CD4-positive, alpha-beta T cell treated with Interleukin-6 at 100 ng/mL for 8 hours (primary cell): ENCODE data around the gene DCHS1.

ENCODE experiments used
- DNase-seq: peaks from one replicate; pipeline ENCODE4 v3.0.0-alpha.2; 2020; ENCODE audit warnings: mixed read lengths, low spot score

Gene DCHS1

DNA sequence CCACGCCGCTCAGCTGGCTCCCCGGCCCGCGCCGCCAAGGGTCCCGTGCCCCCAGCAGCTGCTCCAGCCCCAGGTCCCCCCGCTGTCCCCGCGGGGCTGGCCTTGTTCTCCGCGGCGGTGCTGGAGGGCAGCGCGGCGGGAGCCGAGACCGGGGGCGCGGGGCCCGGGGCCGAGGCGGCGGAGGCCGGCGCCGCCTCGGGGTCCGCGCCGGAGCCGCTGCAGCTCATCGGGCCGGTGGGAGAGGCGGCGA is 43.7 kb downstream of the DCHS1 start:
- no peak for DNase-seq

DNA sequence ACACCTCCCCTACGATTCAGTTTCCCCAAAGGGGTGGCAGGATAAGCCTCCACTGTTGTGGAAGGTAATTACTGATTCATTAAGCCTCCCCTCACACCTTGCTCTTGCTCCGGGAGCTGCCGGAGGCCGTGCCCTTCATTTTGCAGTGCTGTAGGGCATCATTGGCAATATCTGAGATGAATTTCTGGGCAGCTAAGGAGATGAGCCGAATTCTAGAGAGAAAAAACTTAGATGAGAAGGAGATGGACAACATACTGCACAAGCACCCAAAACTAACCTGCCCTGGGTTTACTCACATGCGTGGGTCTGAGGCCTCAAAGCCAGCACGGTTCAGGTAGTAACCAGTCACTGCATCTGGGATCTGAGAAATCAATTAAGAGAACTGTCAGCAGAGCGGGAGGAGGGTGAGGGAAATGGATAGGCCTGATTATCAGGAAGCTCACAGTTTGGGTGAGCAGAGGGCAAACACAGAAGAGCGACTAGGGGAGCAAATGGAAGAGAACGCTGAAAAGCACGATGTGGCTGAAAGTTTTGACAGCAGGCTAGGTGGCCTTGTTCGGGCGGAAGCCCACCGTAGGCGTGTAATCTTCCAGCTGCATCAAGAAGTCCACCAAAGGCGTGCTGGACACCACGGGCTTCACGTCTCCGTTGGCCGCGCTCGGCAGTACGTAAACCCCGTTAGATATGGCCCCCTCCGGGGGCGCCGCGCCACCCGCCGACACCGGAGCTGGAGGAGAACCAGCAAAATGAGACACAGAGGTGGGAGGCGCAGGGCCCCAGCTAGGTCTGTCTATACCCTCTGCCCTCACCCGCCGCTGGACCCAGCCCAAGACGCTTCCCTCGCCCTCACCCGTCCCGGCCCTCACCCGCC is 44.3 kb downstream of the DCHS1 start:
- DNase-seq = peak; percentile 13

DNA sequence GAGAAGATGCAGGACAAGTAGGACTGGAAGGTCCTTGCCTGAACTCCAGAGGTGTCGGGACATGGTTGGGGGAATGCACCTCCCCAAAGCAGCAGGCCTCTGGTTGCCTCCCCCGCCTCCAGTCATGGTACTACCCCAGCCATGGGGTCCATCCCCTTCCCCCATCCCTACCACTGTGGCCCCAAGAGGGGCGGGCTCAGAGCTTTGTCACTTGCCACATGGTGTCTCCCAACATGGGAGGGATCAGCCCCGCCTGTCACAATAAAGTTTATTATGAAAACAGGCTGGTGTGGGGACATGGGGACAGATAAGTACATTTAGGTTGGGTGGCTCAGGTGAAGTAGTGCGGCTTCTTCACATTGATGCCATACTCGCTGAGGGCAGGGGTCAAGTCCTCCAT is 45.0 kb downstream of the DCHS1 start:
- DNase-seq = no peak

DNA sequence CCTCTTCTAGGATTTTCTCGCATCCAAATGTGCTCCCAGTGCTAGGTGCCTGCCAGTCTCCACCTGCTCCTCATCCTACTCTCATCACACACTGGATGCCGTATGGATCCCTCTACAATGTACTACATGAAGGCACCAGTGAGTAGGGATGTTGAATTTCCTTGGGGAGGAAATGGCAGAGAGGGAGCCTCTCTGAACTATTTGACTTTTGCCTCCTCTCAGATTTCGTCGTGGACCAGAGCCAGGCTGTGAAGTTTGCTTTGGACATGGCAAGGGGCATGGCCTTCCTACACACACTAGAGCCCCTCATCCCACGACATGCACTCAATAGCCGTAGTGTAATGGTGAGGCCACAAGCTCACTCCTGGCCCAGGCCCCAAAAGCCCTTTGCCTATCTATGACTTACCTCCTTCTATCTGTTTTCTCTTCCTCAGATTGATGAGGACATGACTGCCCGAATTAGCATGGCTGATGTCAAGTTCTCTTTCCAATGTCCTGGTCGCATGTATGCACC is 46.0 kb downstream of the DCHS1 start:
- DNase-seq = no peak

DNA sequence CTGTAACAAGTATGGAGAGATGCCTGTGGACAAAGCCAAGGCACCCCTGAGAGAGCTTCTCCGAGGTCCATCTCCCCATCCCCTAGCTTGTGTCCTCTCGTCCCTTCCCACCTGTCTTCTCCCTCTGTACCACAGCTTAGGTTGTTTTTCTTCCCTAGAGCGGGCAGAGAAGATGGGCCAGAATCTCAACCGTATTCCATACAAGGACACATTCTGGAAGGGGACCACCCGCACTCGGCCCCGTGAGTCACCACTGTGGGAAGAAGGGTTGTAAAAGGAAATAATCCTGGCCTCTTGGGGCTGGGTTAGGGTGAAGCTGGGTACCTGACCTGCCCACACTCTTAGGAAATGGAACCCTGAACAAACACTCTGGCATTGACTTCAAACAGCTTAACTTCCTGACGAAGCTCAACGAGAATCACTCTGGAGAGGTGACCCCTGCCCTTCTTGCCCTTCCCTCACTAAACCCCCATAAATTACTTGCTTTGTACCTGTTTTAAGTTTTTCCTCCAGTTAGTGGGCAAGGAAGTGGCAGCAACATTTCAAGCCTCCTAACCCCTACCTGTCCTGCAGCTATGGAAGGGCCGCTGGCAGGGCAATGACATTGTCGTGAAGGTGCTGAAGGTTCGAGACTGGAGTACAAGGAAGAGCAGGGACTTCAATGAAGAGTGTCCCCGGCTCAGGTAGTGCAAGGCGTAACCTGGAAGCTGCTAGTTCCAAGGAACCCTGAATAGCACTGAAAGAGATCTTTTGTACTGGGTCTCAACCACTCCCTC is 46.7 kb downstream of the DCHS1 start:
- no peak for DNase-seq

DNA sequence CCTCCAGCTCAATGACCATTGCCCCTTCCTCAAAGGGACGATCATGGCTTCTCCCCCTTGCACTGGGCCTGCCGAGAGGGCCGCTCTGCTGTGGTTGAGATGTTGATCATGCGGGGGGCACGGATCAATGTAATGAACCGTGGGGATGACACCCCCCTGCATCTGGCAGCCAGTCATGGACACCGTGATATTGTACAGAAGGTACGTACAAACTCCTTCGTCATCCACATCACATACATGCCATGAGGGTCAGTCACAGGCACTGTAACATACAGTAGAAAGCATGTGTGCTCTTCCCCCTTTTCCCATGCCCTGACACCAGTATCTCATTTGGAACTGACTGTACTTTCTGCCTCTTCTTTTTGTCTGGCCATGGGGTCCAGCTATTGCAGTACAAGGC is 47.6 kb downstream of the DCHS1 start:
- no peak for DNase-seq

DNA sequence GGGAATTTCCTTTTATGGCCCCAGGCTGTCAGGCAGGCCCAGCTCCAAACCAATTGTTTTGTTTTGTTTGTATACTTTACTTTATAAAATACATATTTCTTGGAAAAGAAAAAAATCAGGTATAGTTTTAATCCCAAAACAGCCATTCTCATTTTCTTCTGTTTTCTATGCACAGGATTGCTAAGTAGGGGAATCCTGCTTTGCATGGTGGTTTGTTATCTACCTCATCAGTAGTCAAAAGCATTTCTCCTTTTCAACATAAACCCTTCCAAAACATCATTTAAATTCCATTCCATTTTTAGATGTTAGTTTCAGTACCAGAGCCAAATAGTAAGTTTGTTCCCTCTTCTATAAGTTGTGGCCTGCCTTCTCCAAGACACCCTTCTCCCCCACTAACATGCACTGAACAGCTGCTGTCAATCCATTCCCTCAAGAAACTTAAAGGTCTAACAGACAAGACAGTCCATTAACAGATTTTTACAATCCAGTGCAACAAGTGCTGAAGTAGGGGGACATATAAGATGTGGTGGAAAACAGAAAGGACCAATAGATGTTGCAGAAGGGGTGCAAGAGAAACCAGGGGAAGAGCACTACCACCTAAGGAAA is 48.3 kb downstream of the DCHS1 start:
- DNase-seq = no peak

DNA sequence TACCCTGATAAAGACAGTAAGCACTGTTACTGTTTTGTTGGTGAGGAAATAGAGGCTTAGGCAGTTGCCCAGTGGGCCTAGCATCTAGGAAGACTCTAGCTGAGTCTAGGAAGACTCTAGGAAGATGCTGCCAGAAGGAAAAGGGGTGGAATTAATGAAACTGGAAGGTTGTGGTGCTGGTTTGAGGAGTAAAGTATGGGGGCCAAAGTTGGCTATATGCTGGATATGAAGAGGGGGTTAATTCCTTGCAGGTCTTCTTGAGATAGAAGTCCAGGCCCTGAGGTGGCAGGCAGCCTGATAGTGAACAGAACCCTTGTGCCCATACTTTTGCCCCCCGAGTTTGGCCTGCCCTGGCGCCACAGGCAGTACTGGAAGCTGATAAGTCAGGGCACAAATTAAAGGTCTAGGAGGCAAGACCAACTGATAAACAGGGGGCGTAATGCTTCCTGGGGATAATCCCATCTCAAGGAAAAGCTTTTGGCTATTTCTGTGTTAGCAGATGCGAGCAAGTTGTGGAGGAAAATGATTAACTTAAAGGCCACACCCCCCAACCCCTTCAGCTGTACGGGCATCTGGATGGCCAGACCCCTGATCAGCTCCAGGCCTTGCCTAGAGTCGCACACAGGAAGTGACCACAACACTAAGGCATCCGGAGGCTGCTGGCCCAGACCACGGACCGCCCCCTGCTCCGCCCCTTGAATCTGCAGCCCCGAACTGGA is 49.0 kb downstream of the DCHS1 start:
- peak; percentile 42 for DNase-seq

DNA sequence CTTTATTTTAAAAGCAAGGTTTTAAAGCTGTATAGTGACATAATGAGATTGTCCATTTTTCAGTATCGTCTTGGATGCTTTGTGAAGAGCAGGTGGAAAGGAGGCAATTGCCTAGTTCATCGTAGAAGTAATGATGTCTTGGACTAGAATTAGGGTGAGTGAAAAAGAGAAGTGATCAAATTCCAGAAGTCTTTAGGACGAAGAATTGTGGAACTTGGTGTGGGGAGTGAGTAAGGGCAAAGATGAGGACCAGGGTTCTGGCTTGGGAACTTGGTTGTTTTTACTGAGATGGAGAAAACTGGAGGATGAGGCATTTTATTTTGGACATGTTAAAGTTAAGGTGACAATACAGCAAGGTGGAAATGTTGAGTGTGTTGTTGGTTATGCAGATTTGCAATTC is 50.8 kb downstream of the DCHS1 start:
- DNase-seq = no peak

DNA sequence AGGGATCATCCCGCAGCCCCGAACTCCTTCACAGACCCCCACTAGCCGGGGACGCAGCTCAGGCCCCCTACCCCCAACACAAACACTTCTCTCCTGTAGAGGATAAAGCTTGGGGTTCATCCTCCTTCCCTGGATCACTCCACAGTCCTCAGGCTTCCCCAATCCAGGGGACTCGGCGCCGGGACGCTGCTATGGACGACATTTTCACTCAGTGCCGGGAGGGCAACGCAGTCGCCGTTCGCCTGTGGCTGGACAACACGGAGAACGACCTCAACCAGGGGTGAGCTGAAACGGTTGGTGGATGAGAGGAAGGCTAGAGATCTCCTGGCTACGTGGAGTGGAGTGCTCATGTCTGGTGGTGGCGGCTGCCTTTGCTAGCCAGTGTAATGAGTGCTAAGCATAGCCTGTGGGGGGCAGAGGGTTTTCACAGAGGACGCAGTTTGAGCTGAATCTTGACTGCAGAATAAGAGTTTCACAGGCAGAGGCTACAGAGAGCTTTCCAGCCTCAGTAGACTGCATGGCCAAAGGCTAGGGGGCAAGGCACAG is 51.5 kb downstream of the DCHS1 start:
- DNase-seq = peak; percentile 67

DNA sequence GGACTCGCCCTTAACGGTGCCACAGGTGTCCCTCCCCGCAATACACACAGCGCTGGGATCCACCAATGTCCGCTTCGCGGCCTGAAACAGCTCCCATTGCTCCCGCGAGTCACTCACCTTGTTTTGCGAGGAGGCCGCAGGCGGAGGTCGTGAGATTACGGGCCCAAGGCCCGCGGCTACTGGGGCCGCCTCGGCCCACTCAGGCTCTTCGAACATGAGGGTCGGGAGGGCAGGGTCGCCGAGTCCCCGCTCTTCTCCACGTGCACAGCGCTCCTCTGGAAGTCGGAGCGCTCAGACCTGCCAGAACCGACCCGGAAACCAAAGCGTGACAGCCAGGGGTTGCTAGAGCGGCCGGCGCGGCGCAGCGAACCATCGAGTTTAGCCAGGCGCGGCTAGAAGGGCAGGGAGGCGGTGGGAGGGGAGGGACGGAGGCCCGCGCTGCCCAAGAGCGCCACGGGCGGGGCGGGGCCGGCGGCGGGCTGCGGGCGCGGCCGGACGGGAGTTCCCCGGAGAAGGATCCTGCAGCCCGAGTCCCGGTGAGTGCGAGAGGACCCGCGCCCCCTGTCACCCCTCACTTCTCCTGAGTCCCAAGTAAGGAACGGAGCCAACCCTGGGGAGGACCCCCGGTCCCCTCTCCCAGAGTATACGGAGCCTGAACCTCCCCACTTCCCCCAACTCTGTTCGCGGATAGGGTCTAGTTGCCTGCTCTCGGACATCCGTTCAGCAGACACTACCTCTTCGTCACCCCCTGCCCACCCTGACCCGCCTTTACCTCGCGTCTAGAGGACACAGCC is 52.1 kb downstream of the DCHS1 start, which contains the start of the genes ILK and RRP8:
ILK (plus strand) TSS at position 488 of the 794 bp plus-strand sequence. CDS start 498 bp downstream, outside the sequence.
RRP8 (minus strand) TSS at position 330 of the 794 bp plus-strand sequence; CDS start at position 216, 114 bp downstream.
- DNase-seq = peak; percentile 85

DNA sequence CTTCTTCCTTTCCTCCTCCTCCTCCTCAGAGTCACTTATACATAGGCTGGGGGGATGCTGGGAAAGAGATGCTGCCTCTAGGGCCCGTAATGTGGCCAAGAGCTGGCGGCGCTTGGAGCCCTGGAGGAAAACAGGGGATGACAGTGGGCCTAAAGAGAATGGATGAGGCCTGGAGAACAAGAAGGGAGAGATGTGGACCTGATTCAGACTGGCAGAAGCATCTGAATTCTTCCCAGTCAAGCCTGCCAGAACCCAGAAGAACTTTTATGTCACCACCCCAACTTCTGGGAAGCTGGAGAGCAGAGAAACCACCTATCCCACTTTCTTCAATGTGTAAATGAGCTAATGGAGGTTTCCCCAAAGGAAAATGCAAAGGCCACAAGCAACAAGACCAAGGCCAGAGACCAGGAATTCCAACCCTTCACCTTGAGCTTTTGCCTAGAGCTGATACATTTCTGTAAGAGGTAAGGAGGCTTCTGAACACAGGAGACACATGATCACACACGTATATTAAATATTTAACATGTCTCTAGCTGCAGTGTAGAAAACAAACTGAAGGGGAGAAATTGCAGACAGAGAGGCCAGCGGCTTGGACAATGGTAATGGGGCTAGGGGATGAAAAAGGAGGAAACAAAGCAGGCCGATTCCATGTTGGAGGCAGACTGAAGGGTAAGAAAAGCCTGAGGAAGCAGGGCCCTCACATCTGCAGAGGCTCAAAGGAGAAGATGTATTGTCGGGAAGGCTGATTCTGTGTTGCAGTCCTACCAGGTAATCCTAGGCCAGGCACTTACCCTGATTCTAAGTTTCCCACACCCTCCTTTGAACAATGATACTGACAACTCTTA is 53.3 kb downstream of the DCHS1 start:
- no peak for DNase-seq

DNA sequence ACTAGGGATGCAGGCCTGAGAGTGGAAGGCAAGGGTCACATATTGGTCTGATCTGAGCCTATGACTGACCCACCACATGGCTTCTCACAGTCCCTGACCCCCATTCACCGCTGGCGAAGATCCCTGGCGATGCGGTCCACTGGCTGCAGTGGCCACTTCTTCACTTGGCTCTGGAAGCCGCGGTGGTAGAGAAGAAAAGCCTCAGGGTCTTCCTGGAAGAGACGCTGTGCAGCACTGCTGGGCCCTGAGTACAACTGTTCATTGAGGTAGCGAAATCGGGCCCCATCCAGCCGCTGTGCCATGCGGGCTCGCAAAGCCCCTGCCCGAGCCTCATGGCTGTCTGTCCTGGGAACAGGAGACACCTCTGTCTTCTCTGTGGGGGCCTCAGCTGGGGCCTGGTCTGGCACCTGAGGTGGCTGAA is 54.6 kb downstream of the DCHS1 start:
- DNase-seq = no peak

DNA sequence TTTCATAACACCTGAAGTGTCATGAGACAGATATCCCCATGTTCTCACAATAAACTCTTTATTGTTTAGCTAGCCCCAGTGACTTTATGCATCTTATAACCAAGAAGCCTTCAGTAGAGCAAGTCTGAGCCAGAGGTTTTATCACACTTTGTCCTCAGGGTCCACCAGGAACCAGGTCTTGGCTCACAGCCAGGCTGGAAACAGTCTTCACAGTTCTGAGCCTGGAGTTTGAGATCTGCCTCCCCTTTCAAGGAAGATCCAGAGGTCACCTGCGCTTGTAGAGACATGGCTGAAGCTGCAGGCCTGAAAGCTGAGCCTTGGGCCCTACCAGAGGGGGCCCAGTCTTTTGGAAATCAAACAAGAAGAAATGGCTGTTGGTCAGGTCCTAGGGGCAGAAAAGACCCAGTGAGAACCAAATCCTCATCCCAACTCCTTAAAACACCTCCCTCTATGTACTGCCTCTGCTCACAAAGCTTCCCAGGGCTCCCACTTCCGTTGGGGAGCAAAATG is 55.7 kb downstream of the DCHS1 start:
- DNase-seq = no peak

DNA sequence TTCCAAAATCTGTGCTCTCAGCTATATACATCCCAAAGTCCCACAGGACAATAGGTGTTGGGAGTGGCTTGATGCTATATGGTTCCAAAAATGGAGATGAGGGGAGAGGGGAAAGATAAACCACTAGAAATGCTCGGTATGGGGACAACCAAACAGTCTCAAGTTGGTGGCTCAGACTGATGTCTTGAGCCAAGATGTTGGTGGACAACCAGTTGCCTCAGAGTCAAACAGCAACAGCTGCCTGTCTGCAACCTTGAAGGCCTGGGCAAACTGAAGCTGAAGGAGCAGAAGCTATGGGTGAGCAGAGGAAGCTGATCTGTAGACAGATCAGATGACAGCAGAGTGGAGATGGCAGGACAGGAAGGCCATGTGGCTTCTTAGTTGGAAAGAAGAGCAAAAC is 56.2 kb downstream of the DCHS1 start:
- no peak for DNase-seq

DNA sequence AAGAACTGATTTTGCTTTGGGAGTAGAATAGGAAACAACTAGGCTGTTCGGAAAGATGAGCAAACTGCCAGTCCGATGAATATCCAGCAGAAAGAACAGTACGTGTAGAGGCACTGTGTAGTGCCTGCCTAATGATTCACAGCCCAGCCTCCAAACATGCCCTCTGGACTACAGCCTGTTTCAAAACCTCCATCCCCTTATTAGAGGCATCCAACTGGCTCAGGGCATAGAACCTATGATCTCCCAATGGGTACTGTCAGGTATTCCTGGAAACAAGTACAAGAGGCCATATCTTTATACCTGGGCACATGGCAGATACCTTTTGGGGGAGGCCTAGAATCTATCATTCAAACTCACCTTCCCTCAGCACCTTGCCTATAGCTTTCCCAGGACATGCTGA is 57.1 kb downstream of the DCHS1 start:
- no peak for DNase-seq

DNA sequence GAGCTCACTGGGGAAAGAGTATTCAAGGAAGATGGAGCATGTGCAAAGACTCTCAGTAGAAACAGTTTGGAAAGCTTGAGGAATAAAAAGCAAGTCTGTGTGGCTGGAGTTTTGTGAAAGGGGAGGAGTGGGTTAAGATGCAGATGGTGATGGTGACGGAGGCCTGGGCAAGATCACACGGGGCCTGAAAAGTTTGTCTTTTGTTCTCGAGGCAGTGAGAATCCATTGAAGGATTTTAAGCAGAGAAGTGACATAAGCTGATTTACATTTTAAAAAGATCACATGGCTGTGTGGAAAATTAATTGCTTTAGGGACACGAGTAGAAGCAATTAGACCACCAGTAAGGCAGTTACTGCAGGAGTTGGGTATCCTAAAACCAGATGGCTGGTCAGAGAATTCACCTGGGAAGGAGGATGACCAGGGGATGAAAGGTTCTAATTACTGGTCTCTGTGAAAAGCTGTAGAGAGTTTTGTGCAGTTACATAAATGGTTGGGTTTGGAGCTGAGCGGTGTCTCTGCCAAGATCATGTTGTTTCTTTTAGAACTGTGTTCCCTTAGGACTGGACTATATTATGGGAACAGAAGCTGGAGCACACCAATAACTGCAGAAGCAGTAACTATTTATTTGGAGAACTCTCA is 59.3 kb downstream of the DCHS1 start:
- DNase-seq = no peak

DNA sequence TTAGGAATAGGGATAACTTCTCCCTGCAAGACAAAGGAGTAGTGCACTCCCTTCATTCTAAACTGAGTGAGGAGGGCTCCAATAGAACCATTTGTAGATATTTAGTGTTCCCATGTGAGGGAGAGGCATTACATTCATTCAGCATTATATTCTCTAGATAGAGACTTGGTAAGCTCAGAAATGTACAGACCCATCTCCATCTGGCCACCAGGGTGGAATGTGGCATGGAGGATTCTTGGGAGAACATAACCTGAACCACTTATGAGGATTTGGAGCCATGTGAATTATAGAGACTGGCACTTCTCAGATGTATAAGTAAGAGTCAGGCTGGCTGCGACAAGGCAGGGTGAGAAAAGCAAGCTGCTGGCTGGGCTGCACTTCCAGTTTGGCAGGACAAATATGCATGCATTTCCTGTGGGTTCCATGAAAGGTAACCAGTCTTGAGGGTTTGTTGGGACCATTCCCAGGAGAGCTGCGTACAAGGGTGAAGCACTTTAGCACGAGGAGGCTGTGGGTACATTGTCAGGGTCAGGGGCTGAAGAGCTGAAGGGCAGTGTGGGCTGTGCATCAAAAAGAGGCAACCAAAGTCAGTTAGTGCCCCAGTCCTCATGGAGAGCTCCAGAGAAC is 61.4 kb downstream of the DCHS1 start:
- no peak for DNase-seq

DNA sequence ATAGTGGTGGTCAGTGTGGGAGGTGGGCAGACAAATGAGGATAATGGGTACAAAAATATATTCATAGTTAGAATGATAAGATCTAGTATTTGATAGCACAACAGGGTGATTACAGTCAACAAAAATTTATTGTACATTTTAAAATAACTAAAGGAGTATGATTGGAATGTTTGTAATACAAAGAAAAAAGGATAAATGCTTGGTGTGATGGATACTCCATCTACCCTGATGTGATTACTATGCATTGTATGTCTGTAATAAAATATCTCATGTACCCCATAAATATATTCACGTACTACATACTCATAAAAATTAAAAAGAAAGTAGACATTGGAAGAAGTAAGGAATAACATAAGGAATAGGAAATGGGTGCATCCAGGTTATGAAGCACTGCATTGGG is 67.6 kb downstream of the DCHS1 start:
- no peak for DNase-seq
